B cell (primary cell): ENCODE measurements around the gene BPIFB1.

Experiments used
- EZH2 ChIP-seq: IDR thresholded peaks from 2 replicates; pipeline ENCODE4 v1.6.1; 2012; ENCODE audit warnings: borderline replicate concordance, low read depth, mild to moderate bottlenecking, moderate library complexity, low read length; ENCODE audit not compliant: insufficient read depth, poor library complexity, severe bottlenecking
- TF ChIP-seq, protein P1 (sequence below): fragments of 200-600 bp; IDR thresholded peaks from one replicate; pipeline ENCODE4 v1.8.0; 2022; ENCODE audit warnings: antibody characterized with exemption, mild to moderate bottlenecking

DNA sequence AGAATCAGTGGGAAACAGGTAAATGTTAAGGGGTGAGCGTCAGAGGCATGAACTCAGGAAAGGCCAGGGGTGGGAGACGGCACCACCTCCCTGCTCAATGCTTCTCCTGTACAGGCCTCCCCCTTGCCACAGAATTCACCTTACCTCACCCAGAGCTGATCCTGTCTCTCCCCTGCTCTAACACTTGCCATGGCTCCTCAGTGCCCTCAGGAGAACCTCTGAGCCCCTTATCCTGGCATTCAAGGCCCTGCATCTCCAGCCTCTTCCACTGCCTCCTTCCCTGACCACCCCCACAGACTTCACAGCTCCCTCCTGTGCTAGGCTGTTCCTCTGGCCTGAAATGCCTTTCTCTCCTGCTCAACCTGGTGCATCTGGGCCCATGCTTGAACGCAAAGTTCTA lies 33.9 kb downstream of the BPIFB1 start:
- TF ChIP-seq, protein P1, sequence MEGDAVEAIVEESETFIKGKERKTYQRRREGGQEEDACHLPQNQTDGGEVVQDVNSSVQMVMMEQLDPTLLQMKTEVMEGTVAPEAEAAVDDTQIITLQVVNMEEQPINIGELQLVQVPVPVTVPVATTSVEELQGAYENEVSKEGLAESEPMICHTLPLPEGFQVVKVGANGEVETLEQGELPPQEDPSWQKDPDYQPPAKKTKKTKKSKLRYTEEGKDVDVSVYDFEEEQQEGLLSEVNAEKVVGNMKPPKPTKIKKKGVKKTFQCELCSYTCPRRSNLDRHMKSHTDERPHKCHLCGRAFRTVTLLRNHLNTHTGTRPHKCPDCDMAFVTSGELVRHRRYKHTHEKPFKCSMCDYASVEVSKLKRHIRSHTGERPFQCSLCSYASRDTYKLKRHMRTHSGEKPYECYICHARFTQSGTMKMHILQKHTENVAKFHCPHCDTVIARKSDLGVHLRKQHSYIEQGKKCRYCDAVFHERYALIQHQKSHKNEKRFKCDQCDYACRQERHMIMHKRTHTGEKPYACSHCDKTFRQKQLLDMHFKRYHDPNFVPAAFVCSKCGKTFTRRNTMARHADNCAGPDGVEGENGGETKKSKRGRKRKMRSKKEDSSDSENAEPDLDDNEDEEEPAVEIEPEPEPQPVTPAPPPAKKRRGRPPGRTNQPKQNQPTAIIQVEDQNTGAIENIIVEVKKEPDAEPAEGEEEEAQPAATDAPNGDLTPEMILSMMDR, result no peak
- TF ChIP-seq EZH2, result no peak
